Dermis blood vessel endothelial cell (primary cell): ENCODE data around the gene TCERG1L. TPM values are rescaled to one million over a fixed set of nuclear protein-coding genes. Genes with fewer than 3 reads are reported as not detected.
"Not testable (repeated sequence)": the region's sequence is repeated elsewhere in the genome, so short reads cannot be mapped to it uniquely, and the experiment has no call there.

ENCODE experiments used
- DNase-seq: peaks from one replicate; pipeline ENCODE4 v3.0.0; 2010
- total RNA-seq: library from RNA; depleted of rRNA; stranded (reverse); fragments of >200 nt; gene quantifications from 2 replicates; pipeline ENCODE4 v1.2.3, GENCODE V29; 2014

TCERG1L gene
- total RNA-seq, 1 donor from 2014 or later = not detected

DNA sequence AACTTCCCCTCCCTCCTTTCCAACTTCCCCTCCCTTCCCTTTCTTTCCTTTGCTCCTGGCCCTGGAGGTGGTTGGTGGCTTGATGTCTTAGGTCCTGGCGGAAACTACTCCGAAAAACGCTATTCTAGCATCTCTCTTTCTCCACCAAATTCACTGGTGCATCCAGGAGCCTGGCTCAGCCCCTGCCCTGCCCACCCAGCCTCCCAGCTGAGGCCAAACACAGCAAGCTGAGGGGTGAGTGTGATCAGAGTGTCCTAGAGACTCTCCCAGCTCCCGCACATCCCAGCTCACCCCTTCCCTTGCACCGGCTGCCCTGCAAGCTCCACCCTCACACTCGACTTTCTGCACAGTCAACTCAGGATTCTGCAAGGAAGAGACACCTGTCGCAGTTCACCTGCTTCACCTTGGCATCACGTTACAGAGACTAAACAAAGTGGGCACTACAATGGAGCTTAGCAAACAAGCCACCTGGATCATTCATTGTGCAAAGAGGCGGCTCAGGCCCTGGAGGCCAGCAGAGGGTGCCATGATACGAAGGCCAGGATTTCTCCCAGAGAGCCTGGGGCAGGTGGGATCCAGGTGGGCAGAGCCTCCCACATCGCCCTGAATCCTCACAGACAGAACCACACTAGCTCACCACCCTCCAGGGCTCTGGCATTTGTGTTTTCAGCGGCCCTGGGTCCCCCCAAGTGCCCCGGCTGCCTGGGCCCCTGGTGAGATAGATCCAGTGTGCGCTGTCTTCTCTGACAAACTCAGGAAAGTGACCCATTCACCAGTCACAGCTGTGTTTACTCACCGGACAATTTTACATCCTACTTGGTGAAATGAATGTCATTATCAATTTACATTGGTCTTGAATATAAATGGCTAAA is 169.6 kb downstream of the TCERG1L start:
- no peak for DNase-seq

DNA sequence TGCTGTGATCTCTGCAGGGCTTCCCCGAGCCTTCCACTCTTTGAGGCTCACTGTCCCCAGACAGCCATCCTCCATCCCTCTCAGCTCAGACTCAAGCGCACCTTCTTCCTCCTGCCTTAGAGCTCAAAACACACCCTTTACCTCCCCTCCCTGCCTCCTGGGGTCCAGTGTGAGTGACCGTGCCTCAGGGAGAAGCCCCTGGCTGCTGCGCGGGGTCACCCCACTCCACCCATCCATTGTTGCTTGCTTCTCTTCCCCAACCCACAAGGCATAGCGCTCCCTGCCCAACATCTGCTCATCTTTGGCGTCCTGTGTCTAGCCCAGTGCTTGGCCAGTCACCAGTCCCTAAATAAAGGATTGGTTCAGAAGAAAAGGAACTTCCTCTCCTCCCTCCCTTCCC is 170.3 kb downstream of the TCERG1L start:
- DNase-seq = no peak

DNA sequence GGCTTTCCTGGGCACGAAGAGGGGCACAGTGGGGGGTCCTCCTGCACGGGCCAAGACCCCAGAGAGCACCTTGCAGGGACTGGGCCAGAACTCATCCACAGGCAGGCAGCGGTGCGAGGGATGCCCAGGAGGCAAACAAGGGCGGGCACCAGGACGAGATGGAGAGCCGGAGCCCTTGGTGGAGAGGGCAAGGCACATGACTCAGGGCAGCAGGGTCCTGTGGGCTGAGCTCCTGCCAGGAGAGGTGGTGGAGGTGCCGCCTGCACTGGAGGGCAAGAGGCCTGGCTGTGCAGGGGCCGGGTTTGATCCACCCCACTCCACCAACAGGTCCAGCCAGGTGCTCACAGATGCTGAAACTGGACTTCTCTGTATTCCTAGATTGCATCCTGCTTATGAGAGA is 170.9 kb downstream of the TCERG1L start:
- DNase-seq = no peak

DNA sequence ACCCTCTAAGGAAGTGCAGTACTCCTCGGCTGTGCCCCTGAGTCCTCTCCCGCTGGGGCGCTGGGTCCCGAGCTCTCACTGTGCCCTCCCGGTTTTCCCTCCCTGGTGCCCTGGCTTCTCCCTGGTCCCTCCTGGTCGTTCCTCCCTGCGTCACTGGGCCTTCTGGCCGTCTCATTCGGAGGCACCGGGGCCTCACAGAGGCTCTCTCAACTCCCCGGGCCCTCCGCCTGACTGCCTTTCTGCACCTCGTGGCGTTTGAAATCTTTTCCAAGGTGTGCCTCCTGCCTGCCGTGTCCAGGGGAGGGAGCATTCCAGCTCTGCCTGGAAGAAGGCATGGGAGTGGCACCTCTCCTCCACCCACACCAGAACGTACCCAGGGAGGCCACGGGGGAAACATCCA is 174.3 kb downstream of the TCERG1L start:
- DNase-seq = no peak

DNA sequence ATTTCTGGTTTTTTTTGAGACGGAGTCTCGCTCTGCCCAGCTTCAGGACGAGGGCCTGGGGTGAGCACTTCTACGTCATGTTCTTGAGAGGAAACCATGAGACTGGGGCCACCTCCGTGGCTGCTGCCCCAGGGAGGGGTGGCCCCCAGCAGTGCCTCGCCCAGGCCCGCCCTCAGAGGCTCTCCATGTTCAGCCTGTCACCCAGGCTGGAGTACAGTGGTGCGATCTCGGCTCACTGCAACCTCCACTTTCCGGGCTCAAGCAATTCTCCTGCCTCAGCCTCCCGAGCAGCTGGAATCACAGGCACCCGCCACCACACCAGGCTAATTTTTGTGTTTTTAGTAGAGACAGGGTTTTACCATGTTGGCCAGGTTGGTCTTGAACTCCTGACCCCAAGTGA is 175.2 kb downstream of the TCERG1L start:
- not testable (repeated sequence) for DNase-seq

DNA sequence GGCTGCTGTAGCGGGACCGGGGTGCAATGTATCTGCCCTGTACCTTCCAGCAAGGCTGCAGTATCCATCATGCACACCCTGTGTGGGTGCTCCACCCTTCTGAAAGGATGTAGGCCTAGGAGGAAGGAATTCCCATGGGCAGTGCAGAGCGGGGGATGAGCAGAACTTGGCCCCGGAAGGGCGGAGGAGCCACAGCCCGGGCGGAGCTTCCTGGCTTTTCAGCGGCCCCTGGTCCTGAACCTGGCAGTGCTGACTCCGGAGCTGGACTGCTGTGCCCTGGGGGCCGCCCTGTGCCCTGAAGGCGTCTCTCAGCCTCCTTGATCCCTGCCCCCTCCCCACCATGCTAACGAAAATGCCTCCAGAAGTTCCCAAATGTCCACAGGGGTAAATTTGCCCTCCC is 175.8 kb downstream of the TCERG1L start:
- no peak for DNase-seq

DNA sequence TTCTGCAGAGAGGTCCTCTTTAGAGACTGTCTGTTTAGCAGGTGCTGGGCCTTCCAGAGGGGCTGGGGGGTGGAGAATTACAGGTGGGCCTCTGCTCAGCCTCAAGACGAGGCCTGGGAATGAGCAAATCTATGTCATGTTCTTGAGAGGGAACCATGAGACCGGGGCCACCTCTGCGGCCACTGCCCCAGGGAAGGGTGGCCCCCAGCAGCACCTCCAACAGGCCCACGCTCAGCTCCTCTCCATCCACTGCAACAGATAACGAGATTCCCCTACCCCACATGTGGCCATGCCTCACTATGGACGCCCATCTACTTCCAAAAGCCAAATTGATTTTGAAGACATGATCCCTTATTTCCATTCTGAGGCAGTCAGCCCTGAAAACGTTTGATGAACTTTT is 176.9 kb downstream of the TCERG1L start:
- no peak for DNase-seq

DNA sequence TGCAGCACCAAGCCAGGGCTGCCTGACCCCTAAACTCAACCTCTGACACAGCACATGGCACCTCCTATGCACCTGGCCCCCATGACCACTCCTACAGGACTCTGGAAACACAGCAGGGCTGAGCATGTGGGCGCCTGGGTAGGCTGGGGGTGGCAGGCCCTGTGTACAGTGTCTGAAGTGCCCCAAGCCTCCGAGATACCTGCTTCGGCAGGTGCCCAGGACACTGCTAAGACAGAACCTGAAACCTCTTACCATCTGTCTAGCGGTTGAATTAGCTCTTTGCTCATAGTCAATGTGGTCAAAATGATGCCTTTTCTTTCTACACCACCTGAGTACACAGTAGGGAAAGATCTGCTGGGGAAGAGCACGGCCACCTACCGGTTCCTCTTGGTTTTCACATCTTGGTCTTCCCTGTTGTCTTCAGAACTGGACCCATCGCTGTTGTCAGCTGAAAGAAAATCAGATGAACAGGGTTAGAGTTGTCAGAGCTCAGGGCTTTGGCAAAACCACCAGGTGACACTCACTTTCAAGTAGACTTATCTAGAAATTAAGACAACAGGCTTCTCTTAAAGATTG is 177.4 kb downstream of the TCERG1L start:
- no peak for DNase-seq

DNA sequence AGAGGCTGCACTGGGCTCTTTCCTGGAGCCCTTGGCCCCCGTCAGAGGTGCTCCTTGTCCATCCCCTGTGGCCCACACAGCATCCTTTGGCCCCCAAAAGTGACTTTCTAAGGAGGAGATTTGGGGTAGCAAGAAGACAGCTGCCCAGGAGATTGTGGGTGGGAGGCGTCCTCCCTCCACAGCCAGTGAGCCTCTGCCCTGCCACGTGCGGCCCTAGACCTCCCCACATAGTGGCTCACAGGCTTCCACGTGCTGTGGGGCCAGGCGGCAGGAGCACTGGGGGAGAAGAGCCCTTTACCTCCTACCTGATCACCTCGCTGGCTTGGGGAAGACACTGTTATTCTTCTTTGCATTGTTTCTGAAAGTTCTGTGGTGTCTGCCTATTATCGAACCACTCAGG is 178.8 kb downstream of the TCERG1L start:
- no peak for DNase-seq

DNA sequence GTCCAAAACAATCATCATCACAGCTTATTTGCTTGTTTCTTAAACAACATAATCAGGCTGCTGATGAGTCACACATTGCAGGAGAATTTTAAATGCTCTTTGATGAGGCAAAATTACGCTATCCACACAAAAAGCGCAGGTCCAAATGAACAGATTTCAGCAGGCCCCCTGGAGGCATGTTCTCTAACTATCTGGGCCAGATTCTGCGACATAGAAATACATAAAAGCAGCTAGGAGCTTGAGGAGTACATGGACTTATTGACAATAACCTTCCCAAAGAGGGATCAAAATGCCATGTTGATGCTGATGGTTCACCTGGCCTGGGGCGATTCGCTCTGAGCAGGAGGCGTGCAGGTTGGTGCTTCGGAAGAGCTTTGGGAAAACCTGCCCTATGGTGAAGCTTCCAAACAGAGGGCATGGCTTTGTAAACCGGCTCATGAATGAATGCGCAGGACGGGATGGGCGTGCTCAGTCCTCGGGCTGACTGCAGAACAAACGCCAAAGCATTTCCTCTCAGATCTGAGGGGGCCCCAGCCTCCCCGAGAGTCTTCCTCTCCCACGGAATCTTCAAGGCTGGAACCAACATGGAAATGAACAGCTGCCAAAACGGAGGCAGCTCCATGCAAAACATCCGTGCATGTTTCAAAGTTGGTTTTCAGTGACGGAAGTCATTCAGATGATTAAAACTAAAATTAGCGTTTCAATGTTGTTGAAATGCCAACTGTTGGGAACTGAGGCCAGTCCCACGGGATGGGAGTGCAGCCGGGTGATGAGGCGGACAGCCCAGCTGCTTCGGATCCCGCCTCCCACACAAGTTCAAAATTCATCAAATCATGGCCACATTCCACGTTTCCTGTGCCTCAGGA is 179.6 kb downstream of the TCERG1L start:
- DNase-seq = no peak

DNA sequence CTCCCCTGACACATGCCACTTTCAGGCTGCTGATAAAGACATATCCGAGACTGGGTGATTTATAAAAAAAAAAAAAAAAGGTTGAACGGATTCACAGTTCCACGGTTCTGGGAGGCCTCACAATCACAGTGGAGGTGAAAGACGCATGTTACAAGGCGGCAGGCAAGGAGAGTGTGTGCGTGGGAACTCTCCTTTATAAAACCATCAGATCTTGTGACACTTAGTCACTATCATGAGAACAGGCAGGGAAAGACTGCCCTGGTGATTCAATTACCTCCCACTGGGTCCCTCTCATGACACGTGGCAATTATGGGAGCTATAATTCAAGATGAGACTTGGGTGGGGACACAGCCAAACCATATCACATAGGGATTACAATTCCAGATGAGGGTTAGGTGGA is 181.5 kb downstream of the TCERG1L start:
- no peak for DNase-seq

DNA sequence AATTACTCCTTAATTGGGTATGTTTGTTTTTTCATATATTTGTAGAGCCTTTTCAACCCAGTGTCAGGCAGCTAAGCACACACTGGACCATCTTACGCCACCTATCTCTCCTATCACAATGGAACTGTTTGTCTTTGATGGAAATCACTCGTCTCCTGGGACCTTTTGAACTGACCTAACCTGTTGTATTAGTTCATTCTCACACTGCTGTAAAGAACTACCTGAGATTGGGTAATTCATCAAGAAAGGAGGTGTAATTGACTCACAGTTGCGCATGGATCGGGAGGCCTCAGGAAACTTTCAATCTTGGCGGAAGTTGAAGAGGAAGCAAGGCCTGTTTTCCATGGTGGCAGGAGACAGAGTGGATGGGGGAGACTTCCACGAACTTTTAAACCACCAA is 182.0 kb downstream of the TCERG1L start:
- no peak for DNase-seq

DNA sequence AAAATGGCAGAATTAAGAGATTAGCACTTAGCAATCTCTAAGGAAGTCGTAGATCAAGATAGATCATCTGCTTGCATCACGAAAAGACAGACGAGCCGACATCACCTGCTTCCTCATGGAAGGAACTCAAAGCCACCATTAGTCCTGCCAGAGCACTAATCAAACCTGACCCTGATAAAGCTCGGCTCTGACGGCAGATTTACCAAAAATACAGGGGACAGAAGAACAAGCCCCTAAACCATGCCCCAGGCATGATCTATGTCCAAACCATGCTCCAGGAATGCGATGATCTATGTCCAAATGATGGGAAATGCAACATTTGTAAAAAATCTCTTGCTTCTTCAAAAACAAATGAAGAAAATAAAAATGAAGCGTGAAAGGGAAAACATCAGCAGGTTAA is 182.8 kb downstream of the TCERG1L start:
- no peak for DNase-seq

DNA sequence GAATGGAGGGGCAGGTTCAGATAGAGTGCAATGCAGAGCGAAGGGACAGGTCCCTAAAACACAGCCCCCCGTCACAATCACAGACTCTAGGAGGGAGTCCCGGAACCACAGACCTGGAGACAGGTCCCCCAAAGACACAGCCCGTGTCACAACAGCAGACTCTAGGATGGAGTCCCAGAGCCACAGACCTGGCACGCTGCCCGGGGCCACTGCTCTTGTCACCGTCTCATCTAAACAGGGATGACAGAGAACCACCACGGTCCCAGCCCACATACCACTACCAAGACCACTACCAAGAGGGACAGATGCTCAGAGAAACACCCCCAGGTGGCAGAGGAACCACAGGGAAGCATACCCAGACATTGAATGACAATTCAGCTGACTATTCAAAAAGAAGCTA is 183.9 kb downstream of the TCERG1L start:
- DNase-seq = no peak

DNA sequence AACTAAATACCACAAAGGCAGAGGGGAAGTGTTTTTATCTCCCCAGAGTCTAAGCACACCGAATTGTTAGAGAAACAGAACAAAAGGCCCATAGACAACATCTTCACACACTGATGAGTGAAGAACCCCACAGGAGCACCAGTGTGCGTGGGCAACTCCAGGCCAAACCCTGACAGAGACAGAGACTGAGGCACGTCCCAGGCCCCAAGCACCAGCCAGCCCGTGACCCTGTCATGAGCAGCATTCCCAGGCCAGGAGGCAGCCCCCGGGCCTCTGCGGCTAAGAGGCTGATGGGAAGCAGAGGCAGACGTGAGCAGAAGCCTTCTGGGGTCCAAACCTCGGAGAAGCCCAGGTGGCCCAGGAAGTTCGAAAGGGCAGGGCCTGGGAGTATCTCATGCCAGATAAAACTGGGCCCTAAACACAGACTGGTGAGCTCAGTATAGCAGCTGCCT is 184.4 kb downstream of the TCERG1L start:
- DNase-seq = no peak

DNA sequence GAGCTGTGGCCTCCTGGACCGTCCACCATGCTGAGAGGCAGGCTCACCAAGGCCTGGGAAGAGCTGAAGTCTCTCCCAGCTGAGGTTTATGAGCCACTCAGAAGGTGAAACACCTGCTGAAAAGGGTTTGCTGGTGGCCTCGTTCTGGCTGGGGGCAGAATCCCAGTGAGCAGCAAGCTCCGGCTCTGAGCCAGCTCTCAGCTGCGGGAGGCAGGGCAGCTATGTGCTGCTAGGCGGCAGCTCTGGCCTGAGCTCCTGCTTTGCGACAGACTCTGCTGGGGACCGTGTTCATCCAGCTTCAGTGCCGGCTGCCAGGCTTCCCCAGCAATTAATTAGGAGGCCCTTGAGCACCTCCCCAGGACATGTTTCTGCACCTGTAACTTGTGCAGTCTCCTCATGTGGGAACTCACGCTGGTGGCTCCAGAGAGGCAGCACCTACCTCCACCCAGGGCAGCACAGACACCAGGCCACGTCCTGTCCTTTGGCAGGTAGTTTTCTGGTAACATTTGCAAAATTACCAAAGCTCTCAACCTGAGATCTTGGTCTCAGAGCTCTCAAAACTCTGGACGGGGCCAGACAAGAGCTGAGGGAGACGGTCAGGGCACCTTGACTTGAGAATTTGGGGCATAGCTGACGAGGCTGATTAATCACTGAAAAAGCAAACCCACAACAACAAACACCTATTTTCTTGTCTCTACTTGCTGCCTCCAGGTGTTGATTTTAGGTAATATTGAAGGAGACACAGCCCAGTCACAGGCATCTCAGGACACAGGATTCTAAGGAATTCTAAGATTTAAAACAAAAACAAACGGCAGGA is 185.0 kb downstream of the TCERG1L start:
- no peak for DNase-seq

DNA sequence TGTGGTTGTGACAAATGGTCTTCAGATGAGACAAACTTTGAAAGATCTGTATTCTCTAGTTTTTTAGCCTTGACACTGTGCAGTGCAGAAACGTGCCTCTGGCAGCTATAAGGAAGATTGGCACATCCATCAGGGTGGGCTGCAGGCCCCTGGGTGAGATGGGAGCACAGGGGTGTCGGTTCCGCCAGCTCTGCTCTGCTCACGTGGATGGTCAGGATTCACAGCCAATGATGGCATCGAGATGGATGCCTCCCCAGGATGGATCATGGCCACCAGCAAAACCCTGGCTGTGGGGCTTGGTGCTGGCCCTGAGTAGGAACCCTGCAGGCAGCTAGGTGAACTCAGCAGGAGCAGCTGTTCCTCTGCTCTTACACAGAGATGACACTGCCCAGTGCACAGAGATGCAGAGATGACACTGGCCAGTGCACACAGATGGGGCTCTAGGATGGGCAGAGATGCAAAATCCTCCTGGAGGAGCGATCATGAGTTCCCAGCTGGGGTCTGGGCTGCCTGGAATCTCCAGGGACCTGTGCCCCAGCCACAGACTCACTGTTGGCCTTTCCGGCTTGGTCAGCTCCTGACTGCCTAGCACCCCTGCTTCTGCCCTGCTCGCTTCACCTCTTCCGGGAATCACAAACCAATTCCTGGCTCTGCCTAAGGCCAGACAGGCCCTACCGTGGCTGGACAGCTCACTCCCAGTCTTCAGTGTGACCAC is 185.9 kb downstream of the TCERG1L start:
- no peak for DNase-seq

DNA sequence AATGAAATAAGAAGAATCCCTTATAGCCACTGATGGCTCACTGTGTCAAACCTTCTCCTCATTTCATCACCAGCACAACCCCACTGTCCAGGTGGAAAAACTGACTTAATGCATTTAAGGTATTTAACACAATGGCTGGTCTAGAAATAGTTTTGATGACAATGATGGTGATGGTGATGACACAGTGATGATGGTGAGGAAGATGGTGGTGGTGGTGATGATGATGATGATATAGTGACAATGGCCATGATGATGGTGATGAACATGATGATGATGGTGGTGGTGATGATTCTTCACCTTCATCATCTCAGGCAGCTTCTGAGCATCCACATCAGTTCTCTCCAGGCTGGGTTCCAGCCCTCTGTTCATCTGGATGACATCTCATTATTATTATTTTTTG is 186.6 kb downstream of the TCERG1L start:
- DNase-seq = no peak

DNA sequence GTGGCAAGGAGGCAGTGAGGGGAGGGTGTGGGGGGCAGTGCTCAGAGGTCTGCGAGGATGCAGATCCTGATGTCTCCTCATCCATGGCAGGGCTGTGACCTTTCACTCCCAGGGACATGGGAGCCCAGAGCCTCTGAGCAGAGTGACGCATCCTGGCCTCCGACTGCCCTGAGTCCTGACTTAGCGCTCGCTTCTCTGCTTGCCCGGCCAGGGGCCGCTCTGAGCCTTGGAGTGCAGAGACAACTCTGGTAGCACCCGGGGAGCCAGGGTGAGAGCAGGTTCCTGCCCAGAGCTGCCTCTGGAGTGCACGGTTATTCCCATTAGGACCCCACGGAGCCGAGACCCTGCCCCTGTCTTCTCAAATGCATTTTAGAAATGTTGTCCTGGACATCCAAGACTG is 188.0 kb downstream of the TCERG1L start:
- no peak for DNase-seq

DNA sequence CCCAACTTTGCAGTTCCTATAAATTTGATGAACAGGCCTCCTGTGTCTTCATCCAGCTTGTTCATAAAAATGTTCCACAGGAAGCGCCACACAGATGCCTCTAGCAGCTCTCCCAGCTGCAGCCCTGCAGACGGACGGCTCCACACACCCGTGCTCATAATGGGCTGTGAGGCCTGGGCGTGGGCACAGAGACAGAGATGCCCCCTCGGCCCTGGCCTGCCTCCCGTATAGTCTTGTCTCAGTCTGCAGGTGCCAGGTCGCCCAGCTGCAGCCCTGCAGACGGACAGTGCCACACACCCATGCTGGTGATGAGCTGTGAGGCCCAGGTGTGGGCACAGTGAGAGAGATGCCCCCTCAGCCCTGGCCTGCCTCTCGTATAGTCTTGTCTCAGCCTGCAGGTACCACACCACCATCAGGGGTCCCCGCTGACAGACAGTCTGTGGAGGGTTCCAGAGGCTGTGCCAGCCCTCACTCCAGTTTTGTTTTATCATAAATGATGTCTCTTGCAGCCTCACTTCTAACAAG is 189.9 kb downstream of the TCERG1L start:
- no peak for DNase-seq

DNA sequence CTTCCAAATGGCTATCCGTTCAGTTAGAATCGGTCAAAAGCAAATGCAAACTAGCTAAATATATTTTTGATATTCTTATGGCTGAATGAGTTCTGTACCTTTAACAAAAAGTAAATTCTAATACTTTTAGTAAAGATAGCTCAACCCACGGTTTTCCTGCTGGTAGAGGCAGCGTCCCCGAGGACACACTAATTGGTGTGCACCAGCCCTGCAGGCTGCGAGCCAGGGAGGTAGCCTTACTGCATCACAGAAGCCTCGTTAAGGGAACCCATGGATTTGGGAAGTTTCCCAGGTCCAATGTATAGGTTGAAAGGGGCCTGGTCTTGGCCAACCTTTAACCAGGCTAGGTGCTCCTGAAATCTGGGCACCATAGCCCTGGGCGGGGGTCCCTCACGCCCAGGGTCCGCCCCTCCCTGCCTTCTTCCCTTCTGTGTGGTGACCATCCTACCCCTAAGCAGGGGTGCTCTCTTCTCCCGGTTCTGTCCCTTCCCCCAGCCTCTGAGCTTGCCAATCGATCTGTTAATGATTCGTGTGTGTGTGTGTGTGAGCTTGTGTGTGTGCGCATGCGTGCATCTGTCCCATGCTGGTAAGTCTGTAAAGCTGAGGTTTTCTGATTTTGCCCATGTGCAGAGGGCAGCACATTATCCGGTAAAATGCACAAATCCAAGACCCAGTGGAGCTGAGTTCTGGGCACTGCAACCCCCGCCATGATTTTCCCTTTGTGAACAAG is 191.7 kb downstream of the TCERG1L start:
- DNase-seq = no peak
